IMR-90 (cell line): ENCODE data around the gene MAPK10.

ENCODE experiments used
- BHLHE40 ChIP-seq: fragments of 150-350 bp; IDR thresholded peaks from 2 replicates; pipeline ENCODE4 v1.6.1; 2016; ENCODE audit warnings: mild to moderate bottlenecking, low read depth, low read length
- CEBPB ChIP-seq: IDR thresholded peaks from 2 replicates; pipeline ENCODE4 v1.6.1; 2012; ENCODE audit warnings: low read depth, low read length, improper control_type of control experiment
- CHD1 ChIP-seq: IDR thresholded peaks from 2 replicates; pipeline ENCODE4 v1.6.1; 2012; ENCODE audit warnings: low read depth, low read length, improper control_type of control experiment
- ELK1 ChIP-seq: fragments of 150-350 bp; IDR thresholded peaks from 2 replicates; pipeline ENCODE4 v1.6.1; 2016; ENCODE audit warnings: low read depth, mild to moderate bottlenecking, low read length, moderate library complexity, borderline replicate concordance
- FOS ChIP-seq: fragments of 150-350 bp; IDR thresholded peaks from 2 replicates; pipeline ENCODE4 v1.6.1; 2016; ENCODE audit warnings: low read depth, low read length
- MXI1 ChIP-seq: IDR thresholded peaks from 2 replicates; pipeline ENCODE4 v1.6.1; 2012; ENCODE audit warnings: low read depth, mild to moderate bottlenecking, low read length, moderate library complexity, borderline replicate concordance
- NFE2L2 ChIP-seq: fragments of 150-350 bp; IDR thresholded peaks from 2 replicates; pipeline ENCODE4 v1.6.1; 2016; ENCODE audit warnings: low read depth, mild to moderate bottlenecking, low read length
- POLR2A ChIP-seq: IDR thresholded peaks from 2 replicates; pipeline ENCODE4 v1.6.1; 2012; ENCODE audit warnings: mild to moderate bottlenecking, low read depth, low read length
- RAD21 ChIP-seq: IDR thresholded peaks from 2 replicates; pipeline ENCODE4 v1.6.1; 2012; ENCODE audit warnings: low read length, improper control_type of control experiment
- RCOR1 ChIP-seq: IDR thresholded peaks from 2 replicates; pipeline ENCODE4 v1.6.1; 2012; ENCODE audit warnings: mild to moderate bottlenecking, low read length, improper control_type of control experiment; ENCODE audit not compliant: insufficient replicate concordance
- RFX5 ChIP-seq: IDR thresholded peaks from 2 replicates; pipeline ENCODE4 v1.8.0; 2012; ENCODE audit warnings: low read depth, mild to moderate bottlenecking, low read length, moderate library complexity
- TF ChIP-seq, protein P1 (sequence below): conservative IDR thresholded peaks from 2 replicates; pipeline ENCODE4 v1.5.1; 2012; ENCODE audit warnings: mild to moderate bottlenecking, low read depth, low read length, improper control_type of control experiment

GRCh38 chr4:86019362-86019761 lies 340.5 kb downstream of the MAPK10 start:
- TF ChIP-seq POLR2A: no peak
- TF ChIP-seq, protein P1, sequence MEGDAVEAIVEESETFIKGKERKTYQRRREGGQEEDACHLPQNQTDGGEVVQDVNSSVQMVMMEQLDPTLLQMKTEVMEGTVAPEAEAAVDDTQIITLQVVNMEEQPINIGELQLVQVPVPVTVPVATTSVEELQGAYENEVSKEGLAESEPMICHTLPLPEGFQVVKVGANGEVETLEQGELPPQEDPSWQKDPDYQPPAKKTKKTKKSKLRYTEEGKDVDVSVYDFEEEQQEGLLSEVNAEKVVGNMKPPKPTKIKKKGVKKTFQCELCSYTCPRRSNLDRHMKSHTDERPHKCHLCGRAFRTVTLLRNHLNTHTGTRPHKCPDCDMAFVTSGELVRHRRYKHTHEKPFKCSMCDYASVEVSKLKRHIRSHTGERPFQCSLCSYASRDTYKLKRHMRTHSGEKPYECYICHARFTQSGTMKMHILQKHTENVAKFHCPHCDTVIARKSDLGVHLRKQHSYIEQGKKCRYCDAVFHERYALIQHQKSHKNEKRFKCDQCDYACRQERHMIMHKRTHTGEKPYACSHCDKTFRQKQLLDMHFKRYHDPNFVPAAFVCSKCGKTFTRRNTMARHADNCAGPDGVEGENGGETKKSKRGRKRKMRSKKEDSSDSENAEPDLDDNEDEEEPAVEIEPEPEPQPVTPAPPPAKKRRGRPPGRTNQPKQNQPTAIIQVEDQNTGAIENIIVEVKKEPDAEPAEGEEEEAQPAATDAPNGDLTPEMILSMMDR: no peak
- TF ChIP-seq CHD1: no peak
- no peak for TF ChIP-seq RFX5
- no peak for TF ChIP-seq CEBPB
- TF ChIP-seq RAD21: no peak
- TF ChIP-seq BHLHE40: no peak
- TF ChIP-seq MXI1: no peak
- no peak for TF ChIP-seq FOS
- no peak for TF ChIP-seq RCOR1
- no peak for TF ChIP-seq ELK1
- TF ChIP-seq NFE2L2: no peak
